Endothelial cell of umbilical vein (primary cell): Measurements from ENCODE around the gene GIMAP8.

Experiments used
- CTCF ChIP-seq, 2 donors: IDR thresholded peaks; 1 replicate in 1 of 2; 2 replicates in 1 of 2; pipeline ENCODE4 v1.5.1; 2011; ENCODE audit warnings: low read length in 2 of 2, mild to moderate bottlenecking in 2 of 2, moderate library complexity in 2 of 2, control low read depth in 1 of 2, inconsistent platforms in 1 of 2, low read depth in 1 of 2; ENCODE audit not compliant: insufficient read depth in 1 of 2; ENCODE audit errors: extremely low read depth in 1 of 2
- EZH2 ChIP-seq: IDR thresholded peaks from 2 replicates; pipeline ENCODE4 v1.6.1; 2012; ENCODE audit warnings: borderline replicate concordance, low read depth, mild to moderate bottlenecking, moderate library complexity, low read length, inconsistent platforms; ENCODE audit not compliant: severe bottlenecking
- POLR2AphosphoS5 ChIP-seq: IDR thresholded peaks from 2 replicates; pipeline ENCODE4 v1.6.1; 2012; ENCODE audit warnings: low read depth, mild to moderate bottlenecking, control low read depth, low read length, moderate library complexity; ENCODE audit not compliant: insufficient read depth

- TF ChIP-seq EZH2 (no peak), POLR2AphosphoS5 (no peak), CTCF (IDR thresholded peaks at IDR 0.05; ENCODE audit: extremely low read depth in 1 of 2, insufficient read depth in 1 of 2, low read depth in 1 of 2, low read length in 2 of 2) (no peak)
These were observed 2.8 kb downstream of the GIMAP8 start for GRCh38 chr7:150453181-150453580.
